ENCODE results near the gene C1orf35.

Gene C1orf35

DNA sequence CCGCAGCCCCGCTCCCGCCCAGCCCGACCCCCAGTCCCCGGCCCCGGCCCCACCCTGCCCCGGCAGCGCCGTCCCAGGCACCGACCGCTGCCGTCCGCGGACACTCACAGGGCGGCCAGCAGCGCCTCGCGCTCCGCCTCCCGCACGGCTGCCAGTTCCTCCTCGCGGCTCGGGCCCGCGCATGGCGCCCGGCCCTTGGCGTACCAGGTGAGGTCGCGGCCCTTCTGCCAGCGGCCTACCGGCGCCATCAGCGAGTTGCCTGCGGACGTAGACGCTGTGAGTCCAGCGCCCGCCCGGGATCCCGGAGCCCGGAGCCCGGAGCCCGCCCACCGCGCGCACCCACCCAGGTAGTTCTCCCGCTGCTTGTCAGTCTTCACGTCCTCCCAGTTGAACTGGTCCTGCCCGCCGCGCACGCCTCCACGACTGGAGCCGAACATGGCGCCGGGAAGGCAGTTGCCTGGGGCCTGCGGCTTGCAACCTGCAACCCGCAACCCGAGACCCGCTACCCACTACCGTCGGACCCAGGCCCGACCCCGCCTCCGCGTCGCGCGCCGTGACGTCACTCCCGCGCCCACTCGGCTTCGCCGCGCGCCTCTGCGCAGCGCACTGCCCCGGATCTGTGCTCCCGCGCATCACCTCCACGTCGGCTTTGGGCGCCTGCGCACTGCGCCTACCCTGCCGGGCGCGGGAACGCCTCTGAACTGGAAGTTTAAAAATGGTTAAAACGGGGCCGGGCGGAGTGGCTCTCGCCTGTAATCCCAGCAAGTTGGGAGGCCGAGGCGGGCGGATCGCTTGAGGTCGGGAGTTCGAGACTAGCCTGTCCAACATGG, at the start of gene C1orf35:
C1orf35 (minus strand) TSS at position 535 of the 830 bp plus-strand sequence; CDS start at position 437, 98 bp downstream.
- DNase-seq = peak; percentile 66 to 76

GRCh38 chr1:228152918-228153258, 49.8 kb upstream of the C1orf35 start:
- DNase-seq = no peak

DNA sequence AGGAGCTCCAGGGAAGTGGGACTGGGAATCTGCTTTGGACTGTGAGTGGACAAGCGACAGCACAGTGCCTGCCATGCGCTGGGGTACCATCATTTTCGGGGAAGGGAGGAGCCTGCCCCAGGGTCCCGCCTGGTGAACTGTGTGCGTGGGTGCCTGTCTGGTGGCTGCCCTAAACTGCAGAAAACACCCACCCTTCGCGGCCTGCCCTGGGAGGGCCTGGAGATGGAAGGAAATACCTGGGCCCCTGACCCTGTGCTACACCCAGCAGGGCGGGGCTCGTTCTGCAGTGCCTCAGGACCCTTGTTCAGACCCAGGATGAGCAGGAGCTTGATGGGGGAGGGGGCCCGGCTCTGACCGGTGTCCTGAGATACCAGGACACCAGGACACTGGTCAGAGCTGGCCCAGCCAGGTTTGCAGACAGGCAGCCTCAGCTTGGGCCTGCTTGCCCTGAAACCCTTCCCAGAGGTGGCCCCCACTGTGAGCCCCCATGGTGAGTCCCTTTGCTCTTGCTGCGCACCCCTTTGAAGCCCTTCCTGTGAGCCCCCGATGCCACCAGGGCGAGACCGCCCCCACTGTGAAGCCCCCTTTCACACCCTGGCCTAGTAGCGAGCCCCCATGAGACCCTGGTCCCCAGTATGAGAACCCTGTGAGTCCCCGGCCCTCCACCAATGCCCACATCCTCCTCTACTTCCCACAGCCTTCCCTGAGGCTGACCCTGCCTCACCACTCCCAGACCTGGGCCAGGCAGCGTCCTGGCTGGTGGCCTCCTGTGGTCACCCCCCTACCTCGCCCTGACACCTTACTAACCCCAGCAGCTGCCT, 49.2 kb upstream of the C1orf35 start:
- DNase-seq = no peak

- no peak for DNase-seq
These were observed 48.2 kb upstream of the C1orf35 start for GRCh38 chr1:228151180-228151925.

- DNase-seq = no peak
These were observed 47.5 kb upstream of the C1orf35 start for GRCh38 chr1:228150461-228151179.

DNA sequence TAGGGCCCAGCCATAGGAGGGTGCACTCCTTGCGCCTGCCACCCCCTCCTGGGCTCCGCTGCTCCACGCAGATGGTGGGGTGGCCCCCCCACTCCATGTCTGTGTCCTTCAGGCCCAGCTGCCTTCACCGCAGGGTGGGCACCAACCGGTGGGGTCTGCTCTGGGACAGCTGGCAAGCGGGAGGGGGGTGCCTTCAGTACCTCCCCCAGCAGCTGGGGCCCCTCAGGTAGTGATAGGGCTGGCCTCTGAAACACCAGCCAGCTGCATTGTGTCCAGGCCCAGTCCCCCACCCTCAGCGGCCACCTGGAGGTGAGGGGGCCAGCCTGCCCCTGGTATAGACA, 47.0 kb upstream of the C1orf35 start:
- no peak for DNase-seq

DNA sequence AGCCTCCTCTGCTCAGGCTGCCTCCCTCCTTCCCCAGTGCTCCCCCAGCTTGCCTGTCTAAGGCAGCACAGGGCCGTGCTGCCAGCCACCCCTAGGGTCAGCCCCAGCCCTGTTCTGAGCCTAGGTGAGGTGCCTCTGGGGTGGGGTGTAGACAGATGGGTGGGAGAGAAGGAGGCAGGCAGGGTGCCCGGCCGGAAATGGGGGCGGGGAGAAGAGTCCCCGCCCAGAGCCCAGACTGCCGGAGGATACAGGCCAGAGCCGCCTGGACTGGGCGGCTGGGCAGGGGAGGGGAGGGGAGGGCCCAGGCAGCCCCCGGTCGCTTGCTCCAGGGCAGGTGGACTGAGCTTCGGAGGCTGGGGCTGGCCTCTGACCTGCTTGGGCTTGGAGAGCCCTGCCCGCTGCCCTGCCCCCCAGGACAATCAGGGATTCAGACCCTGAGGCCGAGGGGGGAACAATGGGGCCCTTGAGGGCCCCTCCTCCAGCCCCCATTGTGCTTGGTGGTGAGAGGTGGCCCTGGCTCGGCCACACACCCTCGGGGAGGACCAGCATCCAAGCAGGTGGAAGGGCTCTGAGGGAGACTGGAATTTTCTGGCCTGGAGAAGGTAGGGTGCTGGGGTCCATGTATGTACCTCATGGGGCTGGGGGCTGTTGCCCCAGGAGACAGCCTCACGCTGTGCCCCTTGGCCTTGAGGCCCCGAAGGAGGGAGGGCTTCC, 46.4 kb upstream of the C1orf35 start, which contains the start of gene GJC2:
GJC2 (plus strand) TSS at position 525 of the 714 bp plus-strand sequence. CDS start 7,829 bp downstream, outside the sequence.
- no peak for DNase-seq

GRCh38 chr1:228148935-228149405, 45.8 kb upstream of the C1orf35 start:
- no peak for DNase-seq

- DNase-seq = no peak
These were observed 45.2 kb upstream of the C1orf35 start for GRCh38 chr1:228148196-228148861.

DNA sequence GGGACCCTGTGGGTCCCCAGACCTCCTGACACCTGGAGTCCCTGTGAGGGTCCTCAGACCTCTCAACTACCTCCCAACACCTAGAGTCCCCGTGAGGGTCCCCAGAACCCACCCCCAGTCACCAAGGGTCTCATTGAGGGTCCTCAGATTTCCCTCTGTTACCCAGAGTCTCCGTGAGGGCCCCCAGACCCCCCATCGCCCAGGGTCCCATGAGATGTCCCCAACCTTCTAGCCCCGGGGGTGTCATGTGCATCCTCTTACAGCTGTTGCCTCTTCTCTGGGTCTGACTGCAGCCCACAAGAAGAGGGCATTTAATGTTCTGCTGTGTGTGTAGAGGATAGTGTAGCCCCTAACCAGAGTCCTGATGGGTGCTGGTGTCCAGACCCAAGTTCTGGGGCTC, 44.6 kb upstream of the C1orf35 start:
- DNase-seq = no peak

DNA sequence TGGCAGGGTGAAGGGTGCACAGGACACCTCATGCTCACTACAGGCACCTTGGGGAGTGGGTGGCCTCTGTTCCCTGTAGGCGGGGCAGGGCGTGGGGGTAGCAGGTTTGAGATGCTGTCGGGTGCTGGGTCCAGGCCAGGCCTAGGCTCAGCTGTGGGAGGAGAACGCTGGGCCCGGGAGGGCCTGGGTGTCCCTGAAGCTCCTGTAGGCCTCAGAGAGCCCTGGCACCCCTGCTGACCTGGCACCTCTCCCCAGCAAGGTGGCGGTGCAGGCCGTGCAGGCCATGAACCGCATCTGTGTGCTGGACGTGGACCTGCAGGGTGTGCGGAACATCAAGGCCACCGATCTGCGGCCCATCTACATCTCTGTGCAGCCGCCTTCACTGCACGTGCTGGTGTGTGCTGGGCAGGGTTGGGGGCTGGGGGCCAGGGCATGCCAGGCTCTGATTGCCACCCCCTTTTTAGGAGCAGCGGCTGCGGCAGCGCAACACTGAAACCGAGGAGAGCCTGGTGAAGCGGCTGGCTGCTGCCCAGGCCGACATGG, 44.1 kb upstream of the C1orf35 start:
- no peak for DNase-seq

GRCh38 chr1:228146417-228147150, 43.5 kb upstream of the C1orf35 start:
- no peak for DNase-seq

DNA sequence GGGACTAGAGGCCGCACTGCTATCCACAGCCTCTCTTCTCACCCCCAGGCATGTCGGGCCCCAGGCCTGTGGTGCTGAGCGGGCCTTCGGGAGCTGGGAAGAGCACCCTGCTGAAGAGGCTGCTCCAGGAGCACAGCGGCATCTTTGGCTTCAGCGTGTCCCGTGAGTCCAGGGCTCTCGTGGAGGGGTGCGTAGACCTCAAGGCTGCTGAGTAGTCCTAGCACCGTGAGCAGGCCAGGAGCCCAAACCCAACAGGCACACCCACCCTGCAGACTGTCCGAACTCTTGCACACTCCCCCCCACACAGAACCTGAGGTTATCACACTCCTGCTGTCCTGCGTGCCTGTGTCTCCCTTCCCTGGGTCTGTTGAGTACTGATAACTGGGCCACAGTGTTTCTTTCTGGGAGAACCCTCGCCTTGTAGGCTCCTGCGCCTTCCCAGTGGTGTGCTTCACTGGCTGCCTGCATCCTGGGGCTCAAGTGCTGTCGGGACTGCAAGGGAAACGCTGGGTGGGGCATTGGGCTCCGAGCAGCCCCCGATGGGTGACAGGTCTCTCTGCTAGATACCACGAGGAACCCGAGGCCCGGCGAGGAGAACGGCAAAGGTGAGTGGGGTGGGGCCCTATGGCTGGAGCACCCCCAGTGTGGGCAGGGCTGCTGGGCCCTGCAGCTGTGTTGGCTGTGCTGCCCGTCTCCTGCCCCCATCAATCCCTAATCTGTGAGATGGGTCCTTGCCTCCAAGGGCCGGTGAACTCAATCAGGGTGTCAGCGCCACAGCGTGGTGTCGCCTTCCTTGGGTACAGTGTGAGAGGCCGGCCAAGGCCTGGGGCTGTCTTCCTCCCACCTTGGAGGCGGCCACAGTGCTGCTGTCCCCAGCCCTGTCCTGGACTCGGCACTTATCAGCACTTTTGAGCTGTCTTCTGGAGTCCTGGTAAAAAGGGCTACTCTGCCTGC, 42.6 kb upstream of the C1orf35 start:
- no peak for DNase-seq

GRCh38 chr1:228144993-228145343, 41.8 kb upstream of the C1orf35 start:
- DNase-seq = no peak

GRCh38 chr1:228144193-228144992, 41.3 kb upstream of the C1orf35 start:
- DNase-seq = no peak

DNA sequence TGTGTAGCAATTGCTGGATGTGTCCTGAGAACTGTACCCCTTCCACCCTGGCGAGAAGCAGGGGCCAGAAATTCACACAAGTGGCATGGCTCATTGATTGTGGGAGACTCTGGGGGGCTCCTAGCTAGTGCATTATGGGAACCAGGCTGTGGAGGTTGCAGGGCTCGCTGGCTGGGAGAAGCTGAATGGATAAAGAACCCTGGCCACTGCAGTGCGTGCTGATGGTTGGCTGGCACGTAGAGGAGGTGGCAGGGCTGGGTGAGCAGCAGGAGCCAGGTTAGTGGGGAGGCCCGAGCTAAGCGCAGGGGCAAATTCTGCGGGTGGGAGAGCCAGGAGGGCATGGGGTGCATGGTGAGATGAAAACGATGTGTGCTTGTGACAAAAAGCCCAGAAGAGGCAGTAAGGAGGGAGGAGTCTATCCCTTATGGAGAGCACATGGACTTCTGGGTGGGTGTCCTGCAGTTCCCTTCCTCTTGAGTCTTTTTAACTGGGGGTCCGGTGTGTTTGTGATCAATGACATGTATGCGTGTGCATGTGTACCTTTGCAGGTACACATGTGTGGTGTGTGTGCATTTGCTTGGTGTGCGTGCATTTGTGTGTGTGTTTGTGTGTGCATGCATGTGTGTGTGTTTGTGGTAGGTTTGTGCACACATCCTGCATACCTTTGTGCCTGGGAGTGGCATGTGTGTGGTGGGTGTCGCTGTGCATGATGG, 40.5 kb upstream of the C1orf35 start:
- no peak for DNase-seq

DNA sequence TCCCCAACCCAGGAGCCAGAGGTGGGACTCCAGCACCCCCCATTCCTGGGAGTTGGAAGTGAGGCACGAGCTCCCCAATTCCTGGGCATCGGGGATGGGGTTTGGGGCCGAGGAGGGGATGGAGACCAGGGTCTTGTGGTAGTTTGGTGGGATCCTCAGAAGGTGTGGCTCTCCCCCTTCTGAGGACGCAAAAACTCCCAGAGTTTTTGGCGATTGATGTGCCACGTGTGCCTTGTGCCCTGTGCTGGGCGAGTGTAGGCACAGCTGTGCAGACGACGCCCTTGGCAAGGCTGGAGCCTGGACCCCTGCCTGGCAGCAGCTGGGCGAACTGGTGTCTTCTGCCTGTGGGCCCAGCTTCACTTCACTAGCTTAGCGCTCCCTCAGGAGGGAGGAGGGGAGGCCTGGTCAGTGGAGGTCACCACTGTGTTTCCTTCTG, 39.6 kb upstream of the C1orf35 start:
- DNase-seq = no peak
